Chondrocyte (in vitro differentiated cells): ENCODE measurements around the gene MAP3K7. TPM values are rescaled to one million over a fixed set of nuclear protein-coding genes. Genes with fewer than 3 reads are reported as not detected.

Experiments used
- DNase-seq: peaks from one replicate; pipeline ENCODE4 v3.0.0; 2021; ENCODE audit warnings: mixed read lengths, low spot score
- H3K27ac Mint-ChIP-seq: one replicate; pipeline ENCODE4 v1.8.0; 2021; ENCODE audit warnings: mild to moderate bottlenecking, moderate library complexity, mixed read lengths; ENCODE audit not compliant: unreplicated experiment
- H3K27me3 Mint-ChIP-seq: 2 replicates; pipeline ENCODE4 v1.8.0; 2021; ENCODE audit warnings: low read depth, mixed read lengths
- H3K36me3 Mint-ChIP-seq: 2 replicates; pipeline ENCODE4 v1.8.0; 2021; ENCODE audit warnings: low read depth, mixed read lengths
- H3K4me1 Mint-ChIP-seq: 2 replicates; pipeline ENCODE4 v1.8.0; 2021; ENCODE audit warnings: low read depth, mild to moderate bottlenecking, mixed read lengths
- H3K4me3 Mint-ChIP-seq: one replicate; pipeline ENCODE4 v1.8.0; 2021; ENCODE audit warnings: mild to moderate bottlenecking, moderate library complexity, mixed read lengths; ENCODE audit not compliant: unreplicated experiment
- H3K9me3 Mint-ChIP-seq: 2 replicates; pipeline ENCODE4 v1.8.0; 2021; ENCODE audit warnings: low read depth, mixed read lengths
- total RNA-seq: library from RNA; stranded (reverse); gene quantifications from 3 replicates; pipeline ENCODE4 v1.2.1, GENCODE V29; 2021
- TF ChIP-seq, protein P1 (sequence below): fragments of 200-600 bp; sonication (generic); IDR thresholded peaks from 2 replicates; pipeline ENCODE4 v1.5.0; 2021; ENCODE audit warnings: antibody characterized with exemption, mild to moderate bottlenecking, moderate library complexity

The MAP3K7 gene
- total RNA-seq, 1 donor from 2014 or later: 25.2 TPM

DNA sequence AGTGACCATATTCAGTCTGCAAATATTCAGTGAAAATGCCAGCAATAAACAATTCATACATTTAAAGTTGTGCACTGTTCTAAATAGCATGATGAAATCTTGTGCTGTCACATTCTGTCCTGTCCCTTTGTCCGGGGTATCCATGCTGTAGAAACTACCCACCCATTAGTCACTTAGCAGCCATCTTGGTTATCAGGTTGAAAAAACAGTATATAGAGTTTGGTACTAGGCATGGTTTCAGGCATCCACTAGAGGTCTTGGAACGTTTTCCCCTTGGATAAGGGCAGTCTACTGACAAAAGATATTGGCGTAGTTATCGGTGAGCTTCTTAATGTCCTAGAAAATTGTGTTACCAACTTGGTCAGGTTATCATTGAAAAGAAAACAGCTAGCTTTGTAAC lies 12.3 kb upstream of the MAP3K7 start:
- H3K4me1 Mint-ChIP-seq: no peaks in the 10 kb centered on the region
- no peak overlapping the region for H3K4me3 Mint-ChIP-seq
- TF ChIP-seq, protein P1, sequence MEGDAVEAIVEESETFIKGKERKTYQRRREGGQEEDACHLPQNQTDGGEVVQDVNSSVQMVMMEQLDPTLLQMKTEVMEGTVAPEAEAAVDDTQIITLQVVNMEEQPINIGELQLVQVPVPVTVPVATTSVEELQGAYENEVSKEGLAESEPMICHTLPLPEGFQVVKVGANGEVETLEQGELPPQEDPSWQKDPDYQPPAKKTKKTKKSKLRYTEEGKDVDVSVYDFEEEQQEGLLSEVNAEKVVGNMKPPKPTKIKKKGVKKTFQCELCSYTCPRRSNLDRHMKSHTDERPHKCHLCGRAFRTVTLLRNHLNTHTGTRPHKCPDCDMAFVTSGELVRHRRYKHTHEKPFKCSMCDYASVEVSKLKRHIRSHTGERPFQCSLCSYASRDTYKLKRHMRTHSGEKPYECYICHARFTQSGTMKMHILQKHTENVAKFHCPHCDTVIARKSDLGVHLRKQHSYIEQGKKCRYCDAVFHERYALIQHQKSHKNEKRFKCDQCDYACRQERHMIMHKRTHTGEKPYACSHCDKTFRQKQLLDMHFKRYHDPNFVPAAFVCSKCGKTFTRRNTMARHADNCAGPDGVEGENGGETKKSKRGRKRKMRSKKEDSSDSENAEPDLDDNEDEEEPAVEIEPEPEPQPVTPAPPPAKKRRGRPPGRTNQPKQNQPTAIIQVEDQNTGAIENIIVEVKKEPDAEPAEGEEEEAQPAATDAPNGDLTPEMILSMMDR: no peak
- no peaks in the 10 kb centered on the region for H3K36me3 Mint-ChIP-seq
- no peak for DNase-seq
- H3K9me3 Mint-ChIP-seq: no peaks in the 10 kb centered on the region
- no peak overlapping the region for H3K27ac Mint-ChIP-seq
- H3K27me3 Mint-ChIP-seq: peaks cover 42% of the 10 kb centered on the region

- no peak for DNase-seq
- H3K36me3 Mint-ChIP-seq: no peaks in the 10 kb centered on the region
- no peaks in the 10 kb centered on the region for H3K4me1 Mint-ChIP-seq
- no peak overlapping the region for H3K4me3 Mint-ChIP-seq
- no peaks in the 10 kb centered on the region for H3K9me3 Mint-ChIP-seq
- H3K27ac Mint-ChIP-seq: no peak overlapping the region
- TF ChIP-seq, protein P1: no peak
- peaks cover 42% of the 10 kb centered on the region for H3K27me3 Mint-ChIP-seq
Measured at GRCh38 chr6:90598192-90598951, 11.5 kb upstream of the MAP3K7 start.

DNA sequence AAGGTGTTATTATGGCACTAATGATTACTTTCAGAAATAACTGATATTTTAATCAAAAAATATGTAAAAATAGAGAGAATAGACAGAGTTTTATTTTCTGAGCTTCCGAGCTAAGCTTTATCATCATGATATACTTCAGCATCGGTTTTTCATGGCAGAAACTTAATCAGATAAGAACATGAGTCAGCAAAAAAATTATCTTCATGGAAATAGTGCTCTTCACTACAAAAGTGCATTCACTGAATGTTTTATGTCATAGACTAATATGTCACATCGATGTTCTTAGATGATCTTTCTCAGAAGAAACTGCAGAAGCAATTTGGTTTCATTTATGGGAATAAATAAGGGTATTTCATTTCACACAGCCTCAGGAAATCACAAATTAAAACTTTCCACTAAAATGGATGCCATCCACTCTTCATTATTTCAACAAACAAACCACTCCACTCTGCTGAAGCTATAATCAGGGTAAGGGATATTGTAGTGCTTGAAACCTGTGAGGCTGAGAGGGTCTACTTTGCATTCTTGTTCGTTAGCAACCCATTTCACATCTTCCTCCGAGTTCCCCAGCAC lies 10.2 kb upstream of the MAP3K7 start:
- H3K36me3 Mint-ChIP-seq: no peaks in the 10 kb centered on the region
- TF ChIP-seq, protein P1: no peak
- peaks cover 37% of the 10 kb centered on the region for H3K27me3 Mint-ChIP-seq
- H3K9me3 Mint-ChIP-seq: no peaks in the 10 kb centered on the region
- H3K4me3 Mint-ChIP-seq: no peak overlapping the region
- H3K27ac Mint-ChIP-seq: no peak overlapping the region
- DNase-seq: no peak
- H3K4me1 Mint-ChIP-seq: no peaks in the 10 kb centered on the region

DNA sequence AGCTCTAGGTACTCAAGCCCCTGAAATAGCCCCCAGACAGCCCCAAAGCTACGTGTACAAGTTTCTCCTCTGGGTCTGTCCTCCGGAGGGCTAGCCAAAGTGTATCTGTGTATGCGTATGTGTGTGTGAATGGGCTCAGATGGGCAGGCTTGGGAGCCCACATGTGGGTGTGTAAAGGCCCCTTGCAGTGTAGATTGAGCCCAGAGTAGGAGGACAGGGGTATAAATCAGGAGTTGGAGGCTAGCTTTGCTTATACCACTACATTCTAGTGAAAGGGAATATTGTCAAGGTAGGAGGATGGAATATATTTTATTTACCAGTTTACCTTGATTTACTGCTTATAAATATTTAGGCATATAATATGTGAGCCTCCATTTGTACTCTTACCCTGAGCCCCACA lies 9.0 kb upstream of the MAP3K7 start:
- Mint-ChIP-seq H3K9me3 (no peaks in the 10 kb centered on the region), H3K4me1 (no peaks in the 10 kb centered on the region), H3K27me3 (peaks cover 33% of the 10 kb centered on the region), H3K4me3 (no peak overlapping the region), H3K27ac (no peak overlapping the region), H3K36me3 (no peaks in the 10 kb centered on the region)
- no peak for DNase-seq
- TF ChIP-seq, protein P1: no peak

DNA sequence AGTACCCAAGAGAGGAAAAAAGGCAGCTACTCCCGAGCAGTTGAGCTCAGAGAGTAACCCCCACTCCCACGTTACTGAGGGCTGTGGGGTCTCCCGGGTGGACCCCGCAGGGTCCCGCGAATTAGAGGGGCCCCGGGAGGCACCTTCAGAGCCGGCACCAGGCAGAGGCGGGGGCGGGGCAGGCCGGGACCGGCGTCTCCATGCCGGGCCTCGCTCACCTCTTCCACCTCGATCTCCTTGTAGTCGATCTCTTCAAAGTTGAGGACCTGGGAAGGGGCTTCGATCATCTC lies 381 bp downstream of the MAP3K7 start:
- H3K4me1 Mint-ChIP-seq: peaks cover 46% of the 10 kb centered on the region
- no peak for DNase-seq
- no peaks in the 10 kb centered on the region for H3K36me3 Mint-ChIP-seq
- TF ChIP-seq, protein P1: no peak
- peaks cover 4% of the 10 kb centered on the region for H3K27me3 Mint-ChIP-seq
- H3K4me3 Mint-ChIP-seq: peak overlapping the region; percentile 93
- peak overlapping the region; percentile 98 for H3K27ac Mint-ChIP-seq
- no peaks in the 10 kb centered on the region for H3K9me3 Mint-ChIP-seq
